Panc1 (cell line): ENCODE data around the gene DPYSL3. TPM values are rescaled to one million over a fixed set of nuclear protein-coding genes. Genes with fewer than 3 reads are reported as not detected.

ENCODE experiments used
- ATAC-seq: fragments of 200-7000 bp; cut with Tn5 transposase; 2 replicates; pipeline ENCODE4 v1.9.1; 2020; ENCODE audit warnings: mild to moderate bottlenecking, moderate library complexity
- BruUV-seq: library from RNA; stranded (reverse); fragments of 400-500 nt; replicated peaks from 2 replicates; lab custom pipeline; 2021; lab: Mats Ljungman, UMichigan
- CTCF ChIA-PET: fragments of 300-600 bp; sonication (Branson Sonifier 250); formaldehyde crosslinking; loops from one replicate; lab custom pipeline; 2022; ENCODE audit warnings: antibody characterized with exemption; lab: Charles Lee
- POLR2A ChIA-PET: fragments of 300-600 bp; sonication (Branson Sonifier 250); formaldehyde crosslinking; loops from one replicate; lab custom pipeline; 2022; ENCODE audit warnings: antibody characterized with exemption; lab: Charles Lee
- DNase-seq: peaks from one replicate; pipeline ENCODE4 v3.0.0-alpha.2; 2010; ENCODE audit warnings: low read depth, low spot score
- H3K27ac ChIP-seq: 2 replicates; pipeline ENCODE4 v1.5.1; 2011; ENCODE audit warnings: mild to moderate bottlenecking, low read length, inconsistent platforms
- H3K27me3 ChIP-seq: fragments of 200-500 bp; sonication (Bioruptor generic); 2 replicates; pipeline ENCODE4 v1.6.0; 2014; ENCODE audit warnings: low read length, inconsistent platforms; ENCODE audit not compliant: control insufficient read depth, insufficient read depth
- H3K36me3 ChIP-seq: fragments of 200-500 bp; sonication (Bioruptor generic); 2 replicates; pipeline ENCODE4 v1.5.1; 2014; ENCODE audit warnings: inconsistent platforms, mild to moderate bottlenecking, low read length, moderate library complexity; ENCODE audit not compliant: control insufficient read depth, insufficient read depth
- H3K4me1 ChIP-seq: 2 replicates; pipeline ENCODE4 v1.5.1; 2011; ENCODE audit warnings: inconsistent platforms, mild to moderate bottlenecking, low read length, moderate library complexity; ENCODE audit not compliant: control insufficient read depth, insufficient read depth
- H3K4me3 ChIP-seq, 2 experiments: 2 replicates each; pipeline ENCODE4 v1.5.1; 2011 to 2012; ENCODE audit warnings: low read depth in 2 of 2, low read length in 2 of 2, mild to moderate bottlenecking in 2 of 2, inconsistent platforms in 1 of 2, moderate library complexity in 1 of 2
- H3K9me3 ChIP-seq: fragments of 200-500 bp; sonication (Bioruptor generic); 2 replicates; pipeline ENCODE4 v1.5.1; 2014; ENCODE audit warnings: low read depth, mild to moderate bottlenecking, inconsistent platforms, low read length, moderate library complexity; ENCODE audit not compliant: control insufficient read depth, insufficient read depth
- CTCF ChIP-seq: fragments of 450-650 bp; IDR thresholded peaks from 2 replicates; pipeline ENCODE4 v1.5.1; 2017; ENCODE audit warnings: mild to moderate bottlenecking
- POLR2AphosphoS5 ChIP-seq: IDR thresholded peaks from 2 replicates; pipeline ENCODE4 v1.6.1; 2012; ENCODE audit warnings: mild to moderate bottlenecking, low read depth, low read length, moderate library complexity
- SIN3A ChIP-seq: IDR thresholded peaks from 2 replicates; pipeline ENCODE4 v1.6.1; 2012; ENCODE audit warnings: low read depth, mild to moderate bottlenecking, low read length, moderate library complexity, borderline replicate concordance; ENCODE audit not compliant: insufficient read depth
- TCF7L2 ChIP-seq: IDR thresholded peaks from 2 replicates; pipeline ENCODE4 v1.6.1; 2011; ENCODE audit warnings: mild to moderate bottlenecking, low read depth, low read length, inconsistent platforms
- in situ Hi-C: cut with HindIII; loops from 2 replicates; pipeline ENCODE4 v1.10.0; 2016; ENCODE audit warnings: low sequenced_read_pairs, low pct_unique_long_range_greater_than_20kb
- intact Hi-C: fragments of 100-400 bp; cut with micrococcal nuclease; formaldehyde crosslinking; loops from one replicate; pipeline ENCODE4 v1.10.0; 2022; ENCODE audit not compliant: unreplicated experiment
- total RNA-seq: library from RNA; stranded (reverse); gene quantifications from one replicate; pipeline ENCODE4 v1.2.1, GENCODE V29; 2021; ENCODE audit not compliant: unreplicated experiment
- TF ChIP-seq, protein P1 (sequence below), 2 experiments: IDR thresholded peaks; 2 replicates each; pipeline ENCODE4 v1.6.1; 2011 to 2012; ENCODE audit warnings: low read depth in 2 of 2, control low read depth in 1 of 2, low read length in 1 of 2, mild to moderate bottlenecking in 1 of 2, moderate library complexity in 1 of 2; ENCODE audit not compliant: insufficient read depth in 1 of 2

Gene DPYSL3
- total RNA-seq, 1 experiment from 2014 or later: 1.1 TPM

DNA sequence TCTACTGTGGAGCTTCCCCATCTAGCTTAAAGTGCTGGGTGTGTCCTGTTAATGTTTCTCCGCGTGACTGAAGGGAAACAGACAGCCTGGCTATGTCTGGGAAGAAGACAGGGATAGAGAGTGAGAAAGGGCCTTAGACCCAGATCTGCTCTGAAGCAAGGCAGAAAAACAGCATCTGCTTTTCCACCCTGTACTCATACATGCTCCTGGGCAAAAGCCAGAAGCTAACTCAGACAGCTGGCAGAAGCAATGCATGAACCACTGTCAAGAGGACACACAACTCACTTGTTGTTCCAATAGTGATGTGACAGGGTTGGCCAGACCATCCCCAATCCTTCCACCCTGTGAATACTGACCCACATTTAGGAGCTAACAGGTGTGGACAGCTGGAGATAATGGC lies 63.3 kb downstream of the DPYSL3 start:
- DNase-seq: no peak
- intact Hi-C loops: no loop called here
- ChIA-PET POLR2A (no interaction called here), CTCF (interaction anchor here (0.5 kb wide), 1 partner anchor 125 kb away, joined by 6 read pairs; no protein-coding TSS in a partner anchor)
- H3K4me3 ChIP-seq: no peak overlapping the region
- H3K27ac ChIP-seq: no peak overlapping the region
- in situ Hi-C loops: no loop called here
- no peak for ATAC-seq
- no peaks in the 10 kb centered on the region for H3K4me1 ChIP-seq
- H3K9me3 ChIP-seq: no peaks in the 10 kb centered on the region
- BruUV-seq: no TSS peak
- H3K27me3 ChIP-seq: peaks cover 4% of the 10 kb centered on the region; the same call in 1 of the 2 replicates
- H3K36me3 ChIP-seq: no peaks in the 10 kb centered on the region
- TF ChIP-seq POLR2AphosphoS5 (no peak), SIN3A (no peak), TCF7L2 (no peak)
- TF ChIP-seq, protein P1, sequence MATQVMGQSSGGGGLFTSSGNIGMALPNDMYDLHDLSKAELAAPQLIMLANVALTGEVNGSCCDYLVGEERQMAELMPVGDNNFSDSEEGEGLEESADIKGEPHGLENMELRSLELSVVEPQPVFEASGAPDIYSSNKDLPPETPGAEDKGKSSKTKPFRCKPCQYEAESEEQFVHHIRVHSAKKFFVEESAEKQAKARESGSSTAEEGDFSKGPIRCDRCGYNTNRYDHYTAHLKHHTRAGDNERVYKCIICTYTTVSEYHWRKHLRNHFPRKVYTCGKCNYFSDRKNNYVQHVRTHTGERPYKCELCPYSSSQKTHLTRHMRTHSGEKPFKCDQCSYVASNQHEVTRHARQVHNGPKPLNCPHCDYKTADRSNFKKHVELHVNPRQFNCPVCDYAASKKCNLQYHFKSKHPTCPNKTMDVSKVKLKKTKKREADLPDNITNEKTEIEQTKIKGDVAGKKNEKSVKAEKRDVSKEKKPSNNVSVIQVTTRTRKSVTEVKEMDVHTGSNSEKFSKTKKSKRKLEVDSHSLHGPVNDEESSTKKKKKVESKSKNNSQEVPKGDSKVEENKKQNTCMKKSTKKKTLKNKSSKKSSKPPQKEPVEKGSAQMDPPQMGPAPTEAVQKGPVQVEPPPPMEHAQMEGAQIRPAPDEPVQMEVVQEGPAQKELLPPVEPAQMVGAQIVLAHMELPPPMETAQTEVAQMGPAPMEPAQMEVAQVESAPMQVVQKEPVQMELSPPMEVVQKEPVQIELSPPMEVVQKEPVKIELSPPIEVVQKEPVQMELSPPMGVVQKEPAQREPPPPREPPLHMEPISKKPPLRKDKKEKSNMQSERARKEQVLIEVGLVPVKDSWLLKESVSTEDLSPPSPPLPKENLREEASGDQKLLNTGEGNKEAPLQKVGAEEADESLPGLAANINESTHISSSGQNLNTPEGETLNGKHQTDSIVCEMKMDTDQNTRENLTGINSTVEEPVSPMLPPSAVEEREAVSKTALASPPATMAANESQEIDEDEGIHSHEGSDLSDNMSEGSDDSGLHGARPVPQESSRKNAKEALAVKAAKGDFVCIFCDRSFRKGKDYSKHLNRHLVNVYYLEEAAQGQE (IDR thresholded peaks at IDR 0.05; ENCODE audit: insufficient read depth in 1 of 2, low read depth in 2 of 2, low read length in 1 of 2): no peak

DNA sequence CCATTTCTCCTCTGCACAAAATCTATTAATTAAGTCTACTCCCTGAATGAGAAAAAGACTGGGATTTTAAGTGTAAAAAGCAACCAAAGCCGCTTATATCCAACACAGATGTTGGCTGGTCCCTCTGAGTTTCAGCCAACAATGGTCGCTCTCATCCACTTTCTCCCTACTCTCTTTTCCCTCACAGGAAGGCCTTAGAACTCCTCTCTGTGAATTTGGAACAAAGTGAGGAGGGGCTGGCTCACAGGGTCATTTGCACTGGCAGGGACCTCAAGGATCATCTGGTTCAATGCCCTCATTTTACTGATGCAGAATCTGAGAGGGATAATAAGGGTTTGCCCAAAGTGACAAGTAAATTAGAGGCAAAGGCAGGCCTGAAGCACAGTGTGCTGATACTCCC lies 64.0 kb downstream of the DPYSL3 start:
- Histone ChIP-seq H3K4me1 (no peaks in the 10 kb centered on the region), H3K4me3 (no peak overlapping the region), H3K27me3 (peaks cover 5% of the 10 kb centered on the region; the same call in 1 of the 2 replicates), H3K36me3 (no peaks in the 10 kb centered on the region), H3K9me3 (no peaks in the 10 kb centered on the region), H3K27ac (no peak overlapping the region)
- in situ Hi-C loops: no loop called here
- CTCF ChIA-PET: interaction anchor here (0.5 kb wide), 1 partner anchor 125 kb away, joined by 6 read pairs; no protein-coding TSS in a partner anchor
- intact Hi-C loops: no loop called here
- no TSS peak for BruUV-seq
- POLR2A ChIA-PET: no interaction called here
- DNase-seq (no peak), ATAC-seq (no peak)
- TF ChIP-seq CTCF (no peak), SIN3A (no peak), POLR2AphosphoS5 (no peak), TCF7L2 (no peak)
- TF ChIP-seq, protein P1 (IDR thresholded peaks at IDR 0.05; ENCODE audit: insufficient read depth in 1 of 2, low read depth in 2 of 2, low read length in 1 of 2): no peak
